ENCODE results near the gene NUP93. TPM values are rescaled to one million over a fixed set of nuclear protein-coding genes. Genes with fewer than 3 reads are reported as not detected.

NUP93 gene
- total RNA-seq, 2 donors from 2014 or later = 25.7 to 38.7 TPM

DNA sequence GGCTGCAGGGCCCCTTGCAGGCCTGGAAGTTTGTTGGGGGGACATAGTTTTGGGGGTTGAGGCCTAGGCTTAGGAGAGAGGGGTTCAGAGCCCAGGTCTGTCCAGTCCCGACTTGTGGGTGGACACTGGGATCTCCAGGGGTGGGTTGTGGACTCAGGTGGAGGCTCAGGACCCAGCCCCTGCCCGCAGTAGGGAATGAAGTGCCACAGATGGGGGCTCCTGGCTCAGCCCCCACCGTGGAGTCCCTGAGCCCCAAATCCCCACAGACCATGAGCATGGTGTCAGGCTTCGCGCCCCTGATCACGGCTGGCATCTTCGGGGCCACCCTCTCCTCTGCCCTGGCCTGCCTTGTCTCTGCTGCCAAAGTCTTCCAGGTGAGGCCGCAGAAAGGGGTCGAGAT is 149.3 kb downstream of the NUP93 start:
- no peak for ATAC-seq (ENCODE audit: insufficient number of reproducible peaks, low FRiP score, low read depth)
- no peaks in the 10 kb centered on the region for H3K27me3 ChIP-seq (replicated peaks; ENCODE audit: insufficient read depth)
- no peaks in the 10 kb centered on the region for H3K36me3 ChIP-seq
- H3K4me3 ChIP-seq = no peak overlapping the region
- no peak overlapping the region for H3K27ac ChIP-seq
- TF ChIP-seq, protein P1, sequence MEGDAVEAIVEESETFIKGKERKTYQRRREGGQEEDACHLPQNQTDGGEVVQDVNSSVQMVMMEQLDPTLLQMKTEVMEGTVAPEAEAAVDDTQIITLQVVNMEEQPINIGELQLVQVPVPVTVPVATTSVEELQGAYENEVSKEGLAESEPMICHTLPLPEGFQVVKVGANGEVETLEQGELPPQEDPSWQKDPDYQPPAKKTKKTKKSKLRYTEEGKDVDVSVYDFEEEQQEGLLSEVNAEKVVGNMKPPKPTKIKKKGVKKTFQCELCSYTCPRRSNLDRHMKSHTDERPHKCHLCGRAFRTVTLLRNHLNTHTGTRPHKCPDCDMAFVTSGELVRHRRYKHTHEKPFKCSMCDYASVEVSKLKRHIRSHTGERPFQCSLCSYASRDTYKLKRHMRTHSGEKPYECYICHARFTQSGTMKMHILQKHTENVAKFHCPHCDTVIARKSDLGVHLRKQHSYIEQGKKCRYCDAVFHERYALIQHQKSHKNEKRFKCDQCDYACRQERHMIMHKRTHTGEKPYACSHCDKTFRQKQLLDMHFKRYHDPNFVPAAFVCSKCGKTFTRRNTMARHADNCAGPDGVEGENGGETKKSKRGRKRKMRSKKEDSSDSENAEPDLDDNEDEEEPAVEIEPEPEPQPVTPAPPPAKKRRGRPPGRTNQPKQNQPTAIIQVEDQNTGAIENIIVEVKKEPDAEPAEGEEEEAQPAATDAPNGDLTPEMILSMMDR (IDR thresholded peaks at IDR 0.05) = no peak
- no peak for DNase-seq (ENCODE audit: low spot score)
- no peaks in the 10 kb centered on the region for H3K9me3 ChIP-seq
- no peaks in the 10 kb centered on the region for H3K4me1 ChIP-seq (ENCODE audit: control insufficient read depth in 1 of 2, low read depth in 2 of 2)

DNA sequence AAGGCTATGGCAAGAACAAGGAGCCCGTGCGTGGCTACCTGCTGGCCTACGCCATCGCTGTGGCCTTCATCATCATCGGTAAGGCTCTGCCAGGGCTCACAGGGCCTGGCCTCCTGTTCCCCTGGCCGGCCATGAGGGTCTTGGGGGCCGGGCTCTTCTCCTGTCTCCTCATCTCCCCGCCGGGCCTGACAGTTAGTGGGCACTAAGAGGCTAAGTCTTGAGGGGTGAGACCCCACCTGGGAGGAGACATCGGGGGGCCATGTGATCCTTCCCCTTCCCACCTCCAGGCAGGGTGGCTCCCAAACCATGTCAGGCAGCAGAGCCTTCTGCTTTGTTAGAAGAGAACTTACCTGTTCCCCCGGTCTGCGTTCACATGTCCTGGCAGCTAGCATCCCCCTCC is 150.2 kb downstream of the NUP93 start:
- TF ChIP-seq, protein P1 (IDR thresholded peaks at IDR 0.05) = no peak
- H3K36me3 ChIP-seq = no peaks in the 10 kb centered on the region
- H3K4me1 ChIP-seq (ENCODE audit: control insufficient read depth in 1 of 2, low read depth in 2 of 2) = no peaks in the 10 kb centered on the region
- no peaks in the 10 kb centered on the region for H3K27me3 ChIP-seq (replicated peaks; ENCODE audit: insufficient read depth)
- H3K4me3 ChIP-seq = no peak overlapping the region
- DNase-seq (ENCODE audit: low spot score) (no peak), ATAC-seq (ENCODE audit: insufficient number of reproducible peaks, low FRiP score, low read depth) (no peak)
- no peaks in the 10 kb centered on the region for H3K9me3 ChIP-seq
- no peak overlapping the region for H3K27ac ChIP-seq

DNA sequence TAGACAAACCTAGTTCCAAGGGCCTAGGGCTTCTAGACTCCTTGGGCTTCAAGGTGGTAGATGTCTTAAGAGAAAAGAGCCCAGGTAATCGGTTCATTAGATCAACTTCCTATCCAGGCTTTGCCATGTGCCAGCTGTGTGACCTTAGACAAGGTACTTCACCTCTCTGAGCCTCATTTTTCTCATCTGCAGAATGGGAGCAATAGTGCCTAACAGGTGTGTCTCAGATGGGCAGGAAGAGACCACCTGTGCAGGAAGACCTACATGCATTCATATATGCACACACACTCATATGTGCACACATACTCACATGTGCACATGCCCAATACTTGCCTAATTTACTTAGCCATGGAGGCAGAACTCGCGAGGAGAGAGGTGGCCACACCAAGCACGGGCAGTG is 150.8 kb downstream of the NUP93 start:
- no peak overlapping the region for H3K27ac ChIP-seq
- no peaks in the 10 kb centered on the region for H3K27me3 ChIP-seq (replicated peaks; ENCODE audit: insufficient read depth)
- TF ChIP-seq, protein P1 (IDR thresholded peaks at IDR 0.05) = no peak
- DNase-seq (ENCODE audit: low spot score) (no peak), ATAC-seq (ENCODE audit: insufficient number of reproducible peaks, low FRiP score, low read depth) (no peak)
- H3K4me1 ChIP-seq (ENCODE audit: control insufficient read depth in 1 of 2, low read depth in 2 of 2) = no peaks in the 10 kb centered on the region
- H3K36me3 ChIP-seq = no peaks in the 10 kb centered on the region
- H3K4me3 ChIP-seq = no peak overlapping the region
- no peaks in the 10 kb centered on the region for H3K9me3 ChIP-seq

DNA sequence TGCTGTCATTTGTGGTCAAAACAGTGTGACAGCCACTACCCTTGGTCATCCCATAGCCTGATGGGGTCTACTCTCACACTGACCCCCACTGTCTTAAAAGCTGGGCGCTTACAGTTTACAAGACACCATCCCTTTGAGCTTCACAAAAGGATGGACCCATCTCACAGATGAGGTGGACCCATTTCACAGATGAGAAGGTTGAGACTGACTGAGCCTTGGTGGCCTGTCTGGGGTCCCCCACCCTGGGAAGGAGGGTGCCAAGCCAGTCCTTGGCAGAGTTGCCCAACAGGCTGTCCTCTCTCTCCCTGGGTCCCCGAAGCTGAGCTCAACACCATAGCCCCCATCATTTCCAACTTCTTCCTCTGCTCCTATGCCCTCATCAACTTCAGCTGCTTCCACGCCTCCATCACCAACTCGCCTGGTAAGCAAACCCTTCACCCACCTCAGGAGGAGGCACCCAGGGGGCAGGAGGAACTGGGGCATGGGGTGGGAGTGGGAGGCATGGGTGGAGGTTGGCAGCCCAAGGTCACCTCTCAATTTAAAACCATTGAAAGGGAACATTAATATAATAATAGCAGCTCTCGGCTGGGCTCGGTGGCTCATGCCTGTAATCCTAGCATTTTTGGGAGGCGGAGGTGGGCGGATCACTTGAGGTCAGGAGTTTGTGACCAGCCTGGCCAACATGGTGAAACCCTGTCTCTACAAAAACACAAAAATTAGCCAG is 152.3 kb downstream of the NUP93 start:
- no peaks in the 10 kb centered on the region for H3K36me3 ChIP-seq
- no peak overlapping the region for H3K27ac ChIP-seq
- DNase-seq (ENCODE audit: low spot score) = no peak
- ATAC-seq (ENCODE audit: insufficient number of reproducible peaks, low FRiP score, low read depth) = no peak
- H3K9me3 ChIP-seq = no peaks in the 10 kb centered on the region
- no peaks in the 10 kb centered on the region for H3K4me1 ChIP-seq (ENCODE audit: control insufficient read depth in 1 of 2, low read depth in 2 of 2)
- no peak overlapping the region for H3K4me3 ChIP-seq
- TF ChIP-seq, protein P1 (IDR thresholded peaks at IDR 0.05) = no peak
- no peaks in the 10 kb centered on the region for H3K27me3 ChIP-seq (replicated peaks; ENCODE audit: insufficient read depth)

DNA sequence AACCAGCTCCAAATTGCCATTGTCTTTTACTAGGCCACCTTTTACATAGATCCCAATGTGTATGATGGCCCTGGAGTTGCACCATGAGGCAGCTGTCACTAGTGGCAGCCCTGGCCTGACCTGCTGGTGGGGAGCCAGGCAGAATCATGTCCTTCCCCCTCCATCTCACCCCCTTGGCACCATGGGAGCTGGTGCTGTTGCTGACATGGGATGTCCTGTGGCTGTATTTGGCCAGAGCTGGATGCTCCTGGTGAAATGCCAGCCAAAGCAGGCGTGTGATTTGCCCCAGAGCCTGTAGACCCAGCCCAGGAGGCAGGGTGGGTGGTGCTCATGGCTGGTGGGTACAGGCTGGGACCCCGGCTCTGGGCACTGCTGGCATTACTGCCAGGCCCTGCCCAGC is 153.7 kb downstream of the NUP93 start:
- Histone ChIP-seq H3K27ac (no peak overlapping the region), H3K4me3 (no peak overlapping the region), H3K36me3 (no peaks in the 10 kb centered on the region), H3K4me1 (ENCODE audit: control insufficient read depth in 1 of 2, low read depth in 2 of 2) (no peaks in the 10 kb centered on the region), H3K9me3 (no peaks in the 10 kb centered on the region), H3K27me3 (replicated peaks; ENCODE audit: insufficient read depth) (no peaks in the 10 kb centered on the region)
- no peak for DNase-seq (ENCODE audit: low spot score)
- TF ChIP-seq, protein P1 (IDR thresholded peaks at IDR 0.05) = no peak
- ATAC-seq (ENCODE audit: insufficient number of reproducible peaks, low FRiP score, low read depth) = no peak
